SJSA1 (cell line): ENCODE data around the gene CIAO1. TPM values are rescaled to one million over a fixed set of nuclear protein-coding genes. Genes with fewer than 3 reads are reported as not detected.
A peak's percentile ranks its signal among the peaks of the same experiment; 100 is the strongest.
"Not testable (repeated sequence)": the region's sequence is repeated elsewhere in the genome, so short reads cannot be mapped to it uniquely, and the experiment has no call there.

ENCODE experiments used
- DNase-seq, 2 experiments: peaks; one replicate each; pipeline ENCODE4 v3.0.0-alpha.2; 2015 to 2020; ENCODE audit warnings: low spot score in 2 of 2, low read depth in 1 of 2
- H3K27ac ChIP-seq: fragments of 250-450 bp; sonication (Bioruptor Pico); 2 replicates; pipeline ENCODE4 v1.5.1; 2020; ENCODE audit warnings: mild to moderate bottlenecking, moderate library complexity
- H3K27me3 ChIP-seq: fragments of 250-450 bp; sonication (Bioruptor Pico); replicated peaks from 2 replicates; pipeline ENCODE4 v1.5.1; 2020; ENCODE audit warnings: mild to moderate bottlenecking, moderate library complexity
- H3K36me3 ChIP-seq: fragments of 250-450 bp; sonication (Bioruptor Pico); 2 replicates; pipeline ENCODE4 v1.5.1; 2020; ENCODE audit warnings: mild to moderate bottlenecking
- H3K4me1 ChIP-seq: fragments of 250-450 bp; sonication (Bioruptor Pico); replicated peaks from 2 replicates; pipeline ENCODE4 v1.6.1; 2021; ENCODE audit warnings: mild to moderate bottlenecking
- H3K4me3 ChIP-seq: fragments of 250-450 bp; sonication (Bioruptor Pico); 2 replicates; pipeline ENCODE4 v1.5.1; 2020; ENCODE audit warnings: mild to moderate bottlenecking
- H3K9me3 ChIP-seq: fragments of 250-450 bp; sonication (Bioruptor Pico); replicated peaks from 2 replicates; pipeline ENCODE4 v1.5.1; 2020; ENCODE audit warnings: mild to moderate bottlenecking
- total RNA-seq: library from RNA; depleted of rRNA; stranded (reverse); fragments of >200 nt; shearing (Covaris generic); gene quantifications from 2 replicates; pipeline ENCODE4 v1.2.3, GENCODE V29; 2014

Gene CIAO1
- total RNA-seq, 1 experiment from 2014 or later = 86.9 TPM

DNA sequence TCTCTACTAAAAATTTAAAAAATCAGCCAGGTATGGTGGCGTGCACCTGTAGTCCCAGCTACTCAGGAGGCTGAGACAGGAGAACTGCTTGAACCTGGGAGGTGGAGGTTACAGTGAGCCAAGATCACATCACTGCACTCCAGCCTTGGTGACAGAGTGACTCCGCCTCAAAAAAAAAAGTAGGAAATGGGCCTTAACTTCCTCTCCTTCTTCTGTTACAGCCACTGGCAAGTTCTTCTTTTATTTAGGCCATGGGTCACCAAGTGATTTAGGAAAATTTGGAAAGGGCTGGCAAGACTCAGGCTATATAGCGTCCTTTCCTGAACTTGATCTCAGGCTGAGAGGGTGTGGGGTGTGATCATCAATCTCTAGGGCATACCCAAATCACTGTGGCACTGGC, 8.3 kb upstream of the CIAO1 start:
- H3K9me3 ChIP-seq, H3K4me3 ChIP-seq, H3K27me3 ChIP-seq, H3K27ac ChIP-seq, DNase-seq: not testable (repeated sequence)
- H3K36me3 ChIP-seq = peaks cover 56% of the 10 kb centered on the region
- peaks cover 18% of the 10 kb centered on the region for H3K4me1 ChIP-seq

GRCh38 chr2:96258166-96259022, 7.6 kb upstream of the CIAO1 start:
- Histone ChIP-seq H3K4me3 (no peak overlapping the region), H3K27ac (no peak overlapping the region), H3K9me3 (no peaks in the 10 kb centered on the region), H3K4me1 (peaks cover 18% of the 10 kb centered on the region), H3K36me3 (peaks cover 50% of the 10 kb centered on the region), H3K27me3 (no peaks in the 10 kb centered on the region)
- DNase-seq = no peak

GRCh38 chr2:96259497-96259921, 6.5 kb upstream of the CIAO1 start:
- Histone ChIP-seq H3K4me3 (no peak overlapping the region), H3K4me1 (peaks cover 24% of the 10 kb centered on the region), H3K27ac (no peak overlapping the region)

DNA sequence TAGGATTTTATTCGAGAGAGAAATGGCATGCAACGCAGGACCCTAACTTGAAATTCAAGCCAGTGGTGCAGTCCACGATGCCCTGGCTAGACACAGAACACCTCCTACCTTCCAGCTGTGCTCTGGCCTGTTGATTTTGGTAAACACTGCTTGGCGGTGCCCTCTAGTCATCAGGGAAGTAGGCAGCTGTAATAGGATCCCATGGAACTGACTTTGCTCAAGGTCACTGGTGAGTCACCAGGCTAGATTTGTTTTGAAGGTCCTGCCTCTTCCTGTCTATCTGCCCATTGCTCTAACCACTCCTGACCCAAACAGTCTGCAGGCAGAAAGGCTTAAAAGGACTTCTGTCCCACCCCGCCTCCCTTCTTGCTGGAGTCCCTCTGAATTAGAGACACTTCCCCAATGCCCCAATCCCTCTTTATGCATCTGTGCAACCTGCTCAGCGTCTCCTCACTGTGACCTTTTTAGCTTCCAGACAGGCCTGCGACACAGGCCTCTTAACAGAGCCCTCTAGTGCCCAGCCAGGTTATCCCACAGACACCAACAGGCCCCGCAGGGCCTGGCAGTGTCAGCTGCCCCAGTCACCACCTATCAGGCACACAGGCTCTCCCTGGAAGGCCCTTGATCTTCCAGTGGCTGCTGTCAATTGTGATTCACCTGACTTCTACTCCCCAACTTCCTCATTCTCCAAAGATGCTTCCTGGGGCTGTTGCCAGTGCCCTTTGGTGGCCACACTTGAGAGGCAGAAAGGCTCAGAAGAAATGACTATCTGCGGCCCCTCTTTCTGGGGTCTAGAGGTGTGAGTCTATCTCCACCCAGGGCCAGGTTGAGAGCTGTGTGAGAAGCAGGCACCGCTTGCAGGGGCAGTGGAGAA, 5.4 kb upstream of the CIAO1 start:
- Histone ChIP-seq H3K36me3 (peaks cover 48% of the 10 kb centered on the region), H3K27ac (no peak overlapping the region), H3K4me3 (no peak overlapping the region), H3K27me3 (no peaks in the 10 kb centered on the region), H3K4me1 (peaks cover 32% of the 10 kb centered on the region), H3K9me3 (no peaks in the 10 kb centered on the region)
- DNase-seq = peak; percentile 72 to 75

More at GRCh38 chr2:96259497-96259921, 6.5 kb upstream of the CIAO1 start:
- no peak for DNase-seq
- H3K27me3 ChIP-seq = no peaks in the 10 kb centered on the region
- H3K36me3 ChIP-seq = peaks cover 49% of the 10 kb centered on the region
- H3K9me3 ChIP-seq = no peaks in the 10 kb centered on the region

GRCh38 chr2:96261328-96262003, 4.6 kb upstream of the CIAO1 start:
- Histone ChIP-seq H3K27ac (no peak overlapping the region), H3K9me3 (no peaks in the 10 kb centered on the region), H3K4me3 (no peak overlapping the region), H3K27me3 (no peaks in the 10 kb centered on the region), H3K36me3 (peaks cover 50% of the 10 kb centered on the region), H3K4me1 (peaks cover 32% of the 10 kb centered on the region)
- no peak for DNase-seq

DNA sequence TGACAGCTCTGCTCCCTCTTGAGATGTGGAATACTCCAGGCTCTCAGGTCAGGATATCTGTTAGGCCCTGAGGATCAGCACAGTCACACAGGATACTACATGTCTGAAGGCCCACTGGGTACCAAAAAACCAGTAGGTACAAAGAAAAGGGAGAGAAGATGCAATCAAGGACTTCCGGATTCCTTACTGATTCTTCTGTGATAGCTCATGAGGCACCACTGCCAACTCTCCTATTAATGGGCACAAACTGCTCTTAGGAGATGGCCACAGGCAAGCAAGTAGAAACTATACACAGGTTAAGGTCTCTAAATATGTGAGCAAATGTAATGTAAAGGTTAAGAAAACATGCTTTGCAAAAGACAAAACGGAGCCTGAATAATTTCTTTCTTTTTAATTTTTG, 3.7 kb upstream of the CIAO1 start:
- no peak for DNase-seq
- Histone ChIP-seq H3K36me3 (peaks cover 54% of the 10 kb centered on the region), H3K4me1 (peaks cover 34% of the 10 kb centered on the region), H3K27ac (no peak overlapping the region), H3K9me3 (no peaks in the 10 kb centered on the region), H3K27me3 (no peaks in the 10 kb centered on the region), H3K4me3 (no peak overlapping the region)

DNA sequence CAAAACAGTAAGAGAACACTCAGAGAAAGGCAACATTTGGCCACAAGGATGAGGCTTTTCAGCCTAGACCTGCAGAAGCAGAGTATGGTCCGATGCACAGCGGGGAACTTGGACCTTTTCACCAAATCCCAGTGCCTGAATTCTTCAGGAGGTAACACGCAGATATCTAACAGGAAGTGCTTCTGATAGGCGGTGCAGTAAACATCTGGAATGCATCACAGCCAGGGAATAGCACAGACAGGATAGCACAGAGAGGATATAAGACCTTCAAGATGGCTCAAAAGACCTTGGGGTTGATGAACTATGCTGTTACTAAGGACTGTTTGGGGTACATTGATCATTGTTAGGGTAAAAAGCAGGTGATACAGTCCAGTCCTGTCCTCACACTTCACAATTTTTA, 1.9 kb upstream of the CIAO1 start:
- H3K27ac ChIP-seq = no peak overlapping the region
- no peak for DNase-seq
- no peaks in the 10 kb centered on the region for H3K9me3 ChIP-seq
- H3K4me1 ChIP-seq = peaks cover 37% of the 10 kb centered on the region
- no peaks in the 10 kb centered on the region for H3K27me3 ChIP-seq
- no peak overlapping the region for H3K4me3 ChIP-seq
- H3K36me3 ChIP-seq = peaks cover 64% of the 10 kb centered on the region

DNA sequence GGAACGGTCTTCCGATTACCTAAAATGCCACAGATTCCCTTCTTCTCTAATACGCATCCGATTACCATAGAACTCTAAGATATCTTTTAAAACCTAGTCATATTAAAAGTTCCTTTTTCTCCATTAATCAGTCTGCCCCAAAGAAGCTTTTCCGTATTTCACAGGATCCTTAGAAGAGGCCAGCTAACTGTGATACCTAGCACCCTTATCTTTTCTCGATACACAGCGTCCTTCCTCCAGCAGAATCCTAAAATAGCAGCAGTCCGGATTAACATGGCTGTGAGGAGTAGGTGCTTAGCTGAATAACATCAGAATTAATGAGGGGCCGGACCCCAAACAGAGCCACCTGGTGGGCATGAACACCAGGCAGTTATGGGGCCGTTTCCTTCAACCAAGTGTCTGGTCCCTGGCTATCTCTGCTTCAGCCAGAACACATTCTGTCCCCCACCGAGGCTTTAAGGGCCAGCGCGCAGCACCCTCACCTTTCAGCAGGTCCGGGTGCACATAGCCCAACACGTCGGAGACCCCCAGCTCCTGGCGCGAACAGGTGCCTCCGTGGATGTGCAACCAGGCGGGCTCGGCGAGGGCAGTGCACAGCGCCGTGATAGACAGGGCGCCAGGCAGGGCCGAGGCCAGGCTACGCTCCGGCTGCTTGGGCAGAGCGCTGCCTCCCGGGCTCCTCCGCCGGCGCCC, 1.2 kb upstream of the CIAO1 start:
- H3K4me3 ChIP-seq = peak overlapping the region; percentile 87
- H3K9me3 ChIP-seq = no peaks in the 10 kb centered on the region
- H3K4me1 ChIP-seq = peaks cover 35% of the 10 kb centered on the region
- H3K36me3 ChIP-seq = peaks cover 65% of the 10 kb centered on the region
- peak in 1 of 2 experiments; percentile 27 for DNase-seq
- no peaks in the 10 kb centered on the region for H3K27me3 ChIP-seq
- H3K27ac ChIP-seq = no peak overlapping the region

- Histone ChIP-seq H3K27ac (peak overlapping the region; percentile 67), H3K4me1 (peaks cover 30% of the 10 kb centered on the region), H3K9me3 (no peaks in the 10 kb centered on the region), H3K27me3 (no peaks in the 10 kb centered on the region), H3K36me3 (peaks cover 66% of the 10 kb centered on the region), H3K4me3 (peak overlapping the region; percentile 87)
- peak in 1 of 2 experiments; percentile 56 for DNase-seq
Measured at GRCh38 chr2:96265349-96265839, 631 bp upstream of the CIAO1 start.

GRCh38 chr2:96267159-96267971, 1.3 kb downstream of the CIAO1 start:
- Histone ChIP-seq H3K9me3 (no peaks in the 10 kb centered on the region), H3K4me3 (peak overlapping the region; percentile 87), H3K27me3 (no peaks in the 10 kb centered on the region), H3K4me1 (peaks cover 19% of the 10 kb centered on the region), H3K27ac (no peak overlapping the region), H3K36me3 (peaks cover 77% of the 10 kb centered on the region)
- peak in 1 of 2 experiments; percentile 70 for DNase-seq

DNA sequence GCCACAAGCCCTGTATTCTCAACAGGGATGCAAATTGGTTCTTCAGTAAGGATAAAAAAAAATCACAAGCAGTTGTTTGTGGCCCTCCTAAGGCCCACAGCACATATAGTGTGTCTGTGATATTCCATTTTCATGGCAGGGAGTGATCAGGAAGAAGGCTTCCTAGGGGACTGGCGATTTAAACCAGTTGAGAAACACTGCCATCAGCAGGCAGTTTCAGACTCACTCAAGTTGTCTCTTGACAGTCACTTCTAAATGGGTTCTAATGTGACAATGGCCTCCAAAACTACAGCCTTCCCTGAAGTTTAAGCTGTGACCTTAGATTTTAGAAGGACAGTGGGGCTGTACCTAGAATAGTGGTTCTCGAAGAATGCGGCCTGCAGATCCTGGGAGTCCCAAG, 6.0 kb downstream of the CIAO1 start:
- DNase-seq = no peak
- no peak overlapping the region for H3K27ac ChIP-seq
- no peaks in the 10 kb centered on the region for H3K9me3 ChIP-seq
- peaks cover 5% of the 10 kb centered on the region for H3K4me1 ChIP-seq
- H3K4me3 ChIP-seq = no peak overlapping the region
- H3K36me3 ChIP-seq = peaks cover 89% of the 10 kb centered on the region
- H3K27me3 ChIP-seq = no peaks in the 10 kb centered on the region

DNA sequence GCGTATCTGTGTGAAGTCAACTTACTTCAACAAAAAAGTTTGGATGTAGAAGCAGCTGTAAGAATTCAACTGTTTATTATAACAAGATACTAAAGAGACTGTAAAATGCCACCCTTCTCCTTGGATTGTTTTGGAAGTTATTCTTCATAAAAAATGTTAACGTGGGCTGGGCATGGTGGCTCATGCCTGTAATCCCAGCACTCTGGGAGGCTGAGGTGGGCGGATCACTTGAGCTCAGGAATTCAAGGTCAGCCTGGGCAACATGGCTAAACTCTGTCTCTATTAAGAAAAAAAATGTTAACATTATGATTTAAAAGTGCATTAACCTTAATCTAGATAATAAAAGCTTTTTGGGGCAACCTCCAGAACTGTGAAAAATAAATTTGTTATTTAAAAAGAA, 7.7 kb downstream of the CIAO1 start:
- Histone ChIP-seq H3K27ac (no peak overlapping the region), H3K36me3 (peaks cover 90% of the 10 kb centered on the region), H3K9me3 (no peaks in the 10 kb centered on the region), H3K4me3 (no peak overlapping the region), H3K27me3 (no peaks in the 10 kb centered on the region), H3K4me1 (no peaks in the 10 kb centered on the region)
- no peak for DNase-seq
